NCI-H2171 (cell line): Measurements from ENCODE around the gene FOXRED2.
"Not testable (repeated sequence)": the region's sequence is repeated elsewhere in the genome, so short reads cannot be mapped to it uniquely, and the experiment has no call there.

Experiments
- DNase-seq: peaks from one replicate; lab custom pipeline; 2025; lab: John Stamatoyannopoulos, UW

Gene FOXRED2

DNA sequence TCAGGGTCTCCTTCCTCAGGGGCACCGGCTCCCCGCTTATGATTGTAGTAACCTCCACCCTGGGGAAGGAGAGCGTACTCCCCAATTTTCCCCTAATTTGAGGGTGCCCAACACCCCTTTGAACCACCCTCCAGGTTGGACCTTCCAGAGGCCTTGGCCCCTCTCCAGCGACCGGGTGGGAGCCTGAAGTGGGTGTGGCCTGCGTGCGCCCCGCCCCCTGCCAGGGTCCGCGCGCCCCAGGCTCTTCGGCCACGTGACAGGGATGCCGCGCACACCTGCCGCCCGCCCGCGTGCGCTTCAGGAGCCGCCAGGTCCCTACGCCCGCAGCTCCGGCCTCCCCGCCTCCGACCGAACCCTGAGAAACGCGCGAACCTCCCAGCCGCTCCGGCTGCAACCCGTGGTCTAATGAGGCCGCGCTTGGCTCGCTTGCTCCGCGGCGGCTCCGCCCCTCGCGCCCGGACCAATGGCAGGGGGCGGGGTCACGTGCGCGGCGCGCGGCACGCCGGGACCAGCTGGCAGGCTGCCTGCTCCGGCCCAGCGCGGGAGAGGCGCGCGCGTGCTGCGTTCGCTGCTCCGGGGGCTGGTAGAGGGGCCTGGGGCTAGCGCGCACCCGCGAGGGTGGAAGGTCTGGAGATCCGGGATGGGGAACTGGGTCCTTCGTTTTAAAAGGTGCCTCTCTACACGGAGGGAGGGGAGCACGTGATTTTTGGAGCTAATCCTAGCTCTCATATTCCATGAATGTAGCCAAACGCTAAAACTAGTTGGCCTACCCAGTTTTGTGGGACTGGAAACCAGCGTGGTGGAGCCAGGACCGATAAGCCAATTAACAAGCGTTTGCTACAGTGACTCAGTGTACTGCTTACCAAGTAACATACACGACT, at the start of gene FOXRED2:
TSS of gene FOXRED2 (minus strand) at position 404 of the 881 bp plus-strand sequence. CDS start 618 bp downstream, outside the sequence.
- DNase-seq: peak; percentile 92

DNA sequence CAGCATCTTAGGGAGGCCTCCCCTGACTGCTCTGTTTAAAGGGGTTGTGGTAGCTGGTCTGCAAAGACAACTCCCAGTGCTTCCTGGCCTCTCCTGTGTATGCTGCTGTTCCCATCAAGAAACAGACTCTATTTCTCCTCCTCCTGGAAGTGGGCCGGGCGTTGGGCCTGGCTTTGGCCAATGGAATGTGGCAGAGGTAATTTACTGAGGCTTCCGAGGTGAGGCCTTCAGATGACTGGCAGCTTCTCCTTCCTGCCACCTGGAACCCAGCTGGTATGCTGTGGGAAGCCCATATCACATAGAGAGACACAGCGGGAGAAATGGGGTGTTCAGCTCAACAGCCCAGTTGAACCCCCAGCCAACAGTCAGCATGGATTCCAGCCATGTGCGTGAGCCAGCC, 47.3 kb upstream of the FOXRED2 start:
- DNase-seq: no peak

DNA sequence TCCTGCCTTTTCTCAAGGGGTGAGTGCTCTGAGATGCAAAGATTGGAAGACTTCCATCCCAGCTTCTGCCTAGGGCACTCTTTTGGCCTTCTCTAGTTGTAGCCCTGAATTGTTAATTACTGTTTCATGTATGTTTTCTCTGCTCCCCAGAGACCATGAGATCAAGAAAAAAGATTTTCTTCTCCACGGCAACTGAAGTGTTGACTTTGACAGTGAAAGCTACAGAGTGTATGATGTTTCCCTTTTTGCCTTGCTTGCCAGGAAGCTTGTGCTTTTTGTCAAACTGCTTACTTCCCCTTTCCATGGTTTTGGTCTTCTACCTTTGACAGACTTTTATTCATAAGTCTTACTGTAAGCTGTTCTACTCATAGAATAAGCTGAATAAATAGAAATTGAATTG, 45.4 kb upstream of the FOXRED2 start:
- DNase-seq: no peak

DNA sequence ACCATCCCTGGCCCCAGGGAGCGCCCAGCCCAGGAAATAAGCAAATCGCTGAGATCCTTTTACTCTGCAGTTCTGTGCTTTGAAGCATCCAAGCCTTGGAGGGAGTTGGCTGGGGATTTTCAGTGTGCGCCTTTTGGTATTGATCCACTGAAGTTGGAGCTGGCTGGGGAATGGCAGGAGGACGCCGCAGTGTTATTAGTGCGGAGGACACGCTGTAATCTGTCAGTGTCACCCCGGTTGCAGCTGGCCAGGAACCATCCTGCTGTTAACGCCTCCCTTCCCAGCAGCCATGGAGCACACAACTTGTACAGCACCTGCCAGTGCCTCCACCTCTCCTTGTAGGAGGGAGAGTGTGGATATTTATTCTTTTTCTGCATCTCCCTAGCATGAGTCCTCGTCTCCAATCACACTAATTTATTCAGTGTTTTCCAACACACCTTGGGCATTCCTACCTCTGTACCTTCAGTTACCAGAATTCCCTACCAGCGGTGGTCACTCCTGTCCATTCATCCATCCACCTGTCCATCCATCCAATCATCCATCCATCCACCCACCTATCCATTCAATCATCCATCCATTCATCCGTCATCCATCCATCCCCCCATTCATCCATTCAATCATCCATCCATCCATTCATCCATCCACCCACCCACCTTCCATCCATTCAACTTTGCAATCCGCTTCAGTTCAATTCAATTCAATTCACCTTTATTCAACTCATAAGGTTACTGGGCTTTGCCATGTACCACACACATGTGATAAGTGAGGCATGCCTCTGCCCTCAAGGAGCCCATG, 44.1 kb upstream of the FOXRED2 start:
- DNase-seq: no peak

DNA sequence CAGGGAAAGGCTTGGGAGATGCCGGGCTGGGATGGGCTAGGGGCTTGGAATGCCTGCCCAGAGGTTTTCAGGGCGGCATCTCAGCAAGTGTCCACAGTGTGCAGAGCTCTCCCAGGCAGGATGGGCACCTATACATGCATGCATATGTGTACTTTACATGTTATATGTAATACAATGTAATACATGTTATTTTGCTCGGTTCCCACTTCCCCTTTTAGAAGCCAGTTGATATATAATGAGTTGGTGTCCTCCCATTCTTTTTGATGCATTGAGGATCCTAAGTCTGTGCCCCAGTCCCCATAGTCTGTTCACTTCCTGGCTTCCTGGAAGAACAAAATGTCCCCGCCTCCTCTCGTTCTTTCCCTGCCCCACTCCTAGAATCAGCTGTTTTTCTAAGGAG, 42.2 kb upstream of the FOXRED2 start:
- DNase-seq: no peak

DNA sequence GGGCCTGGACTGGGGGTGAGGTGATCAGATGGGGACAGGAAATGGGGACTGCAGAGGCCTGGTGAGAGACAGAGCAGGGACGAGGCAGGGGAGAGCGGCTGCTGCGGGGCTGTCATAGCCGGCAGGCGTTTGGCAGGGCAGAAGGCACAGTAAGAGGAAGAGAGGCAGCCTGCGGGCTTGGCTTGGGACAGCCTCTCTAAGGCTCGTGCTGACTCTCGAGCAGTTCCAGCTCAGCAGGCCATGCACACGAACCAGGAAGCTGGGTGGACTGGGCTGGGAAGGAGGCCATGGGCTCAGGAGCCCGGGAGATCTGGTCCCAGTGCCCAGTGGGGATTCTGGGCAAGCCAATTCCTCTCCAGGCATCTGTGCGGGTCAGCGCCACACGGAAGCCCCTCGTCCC, 41.8 kb upstream of the FOXRED2 start:
- no peak for DNase-seq

- no peak for DNase-seq
Observed at GRCh38 chr22:36546932-36547331, 40.1 kb upstream of the FOXRED2 start.

DNA sequence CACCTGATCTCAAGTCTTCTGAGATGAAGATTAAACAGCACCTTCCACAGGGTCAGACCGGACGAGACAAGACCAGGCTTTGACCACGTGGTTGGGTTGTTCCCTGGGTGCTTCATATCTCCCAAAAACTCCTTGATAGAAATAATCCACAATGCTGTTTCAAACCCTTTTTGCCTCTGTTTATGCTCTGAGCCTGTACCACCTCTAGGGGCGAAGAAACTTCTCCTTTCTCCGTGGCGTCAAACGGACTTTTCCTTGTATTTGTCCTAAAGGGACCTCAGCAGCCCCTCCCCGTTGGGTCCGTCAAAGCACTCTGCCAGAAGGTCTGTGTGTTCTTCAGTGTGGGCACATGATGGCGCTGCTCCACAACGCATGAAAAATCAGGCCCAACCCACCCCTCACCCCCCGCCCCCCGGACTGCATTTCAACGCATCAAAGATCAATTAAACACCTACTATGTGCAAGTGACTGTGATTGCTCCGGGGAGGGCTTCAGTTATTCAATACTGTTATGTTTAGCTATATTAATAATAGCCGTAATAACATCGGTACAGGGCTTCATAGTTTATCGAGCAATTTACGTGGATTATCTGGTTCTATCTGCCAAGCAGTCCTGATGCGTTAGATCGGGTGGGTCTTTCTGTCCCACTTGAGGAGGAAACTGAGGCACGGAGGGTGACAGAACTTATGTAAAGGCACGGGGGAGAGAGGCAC, 39.4 kb upstream of the FOXRED2 start:
- DNase-seq: peak; percentile 54

- no peak for DNase-seq
Observed at GRCh38 chr22:36544107-36544620, 37.3 kb upstream of the FOXRED2 start.

- no peak for DNase-seq
Observed at GRCh38 chr22:36541831-36542411, 35.1 kb upstream of the FOXRED2 start.

GRCh38 chr22:36540867-36541642, 34.2 kb upstream of the FOXRED2 start:
- DNase-seq: no peak

DNA sequence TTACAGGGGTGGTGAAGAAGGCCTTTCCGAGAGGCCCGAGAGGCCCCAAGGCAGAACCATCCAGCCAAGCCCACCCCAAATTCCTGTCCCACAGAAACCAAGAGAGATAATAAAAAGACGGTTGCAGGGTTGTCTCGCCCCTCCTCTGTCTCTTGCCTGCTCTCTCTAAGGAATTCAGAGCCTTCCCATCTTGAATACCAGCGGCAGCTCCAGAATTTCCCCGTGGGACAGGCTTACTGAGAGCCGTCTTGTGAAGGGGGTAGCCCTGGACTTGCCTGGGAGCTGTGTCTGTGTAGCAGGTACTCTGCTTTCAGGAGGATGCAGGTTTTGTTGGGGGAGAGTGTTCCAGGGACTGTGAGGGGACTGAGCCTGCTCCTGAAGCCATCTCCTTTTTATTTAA, 31.7 kb upstream of the FOXRED2 start:
- DNase-seq: no peak

- DNase-seq: peak; percentile 58
Observed at GRCh38 chr22:36536717-36537116, 29.9 kb upstream of the FOXRED2 start.

GRCh38 chr22:36533320-36533719, 26.5 kb upstream of the FOXRED2 start:
- not testable (repeated sequence) for DNase-seq

GRCh38 chr22:36532466-36532865, 25.6 kb upstream of the FOXRED2 start:
- DNase-seq: no peak

- DNase-seq: peak; percentile 99
Observed at GRCh38 chr22:36528795-36529751, 22.2 kb upstream of the FOXRED2 start, which contains the start of gene EIF3D. Gene EIF3D, minus strand, starts transcription at chr22:36529166. Its CDS starts 3,045 bp downstream, at chr22:36526121.

DNA sequence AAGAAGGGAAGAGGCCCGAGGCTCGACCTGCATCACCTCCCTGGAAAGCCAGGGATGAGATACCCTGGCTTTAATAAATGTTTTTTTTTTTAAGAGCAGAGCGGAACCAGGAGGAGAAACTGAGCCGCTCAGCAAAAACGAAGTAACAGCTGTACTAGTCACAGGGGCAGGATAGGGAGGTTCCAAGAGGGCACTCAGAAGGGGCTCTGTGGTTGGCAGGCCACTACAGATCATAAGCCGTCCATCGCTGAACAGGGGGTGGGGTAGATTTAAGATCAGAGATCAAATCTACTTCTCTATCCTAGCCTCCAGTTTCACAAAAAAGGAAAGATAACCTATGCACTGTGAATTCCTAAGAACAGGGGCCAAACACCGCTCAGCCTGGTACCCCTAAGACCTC, 21.5 kb upstream of the FOXRED2 start:
- no peak for DNase-seq

- DNase-seq: no peak
Observed at GRCh38 chr22:36522662-36523061, 15.8 kb upstream of the FOXRED2 start.

DNA sequence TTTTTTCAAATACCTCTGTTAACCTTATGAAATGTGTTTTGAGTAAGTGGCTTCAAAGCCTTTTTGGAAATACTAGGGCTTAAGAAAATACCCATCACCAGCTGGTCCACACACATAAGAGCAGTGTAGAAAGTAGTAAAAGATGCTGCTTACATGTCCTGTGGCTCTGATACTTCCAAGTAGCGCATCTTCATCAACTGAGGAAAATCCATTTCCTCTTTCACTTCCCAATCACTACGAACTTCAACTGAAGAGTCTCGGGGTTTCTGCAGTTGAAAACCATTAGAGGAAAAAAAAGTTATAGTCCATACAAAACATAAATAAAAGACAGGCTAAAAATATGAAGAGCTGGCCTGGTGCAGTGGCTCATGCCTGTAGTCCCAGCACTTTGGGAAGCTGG, 13.6 kb upstream of the FOXRED2 start:
- no peak for DNase-seq

DNA sequence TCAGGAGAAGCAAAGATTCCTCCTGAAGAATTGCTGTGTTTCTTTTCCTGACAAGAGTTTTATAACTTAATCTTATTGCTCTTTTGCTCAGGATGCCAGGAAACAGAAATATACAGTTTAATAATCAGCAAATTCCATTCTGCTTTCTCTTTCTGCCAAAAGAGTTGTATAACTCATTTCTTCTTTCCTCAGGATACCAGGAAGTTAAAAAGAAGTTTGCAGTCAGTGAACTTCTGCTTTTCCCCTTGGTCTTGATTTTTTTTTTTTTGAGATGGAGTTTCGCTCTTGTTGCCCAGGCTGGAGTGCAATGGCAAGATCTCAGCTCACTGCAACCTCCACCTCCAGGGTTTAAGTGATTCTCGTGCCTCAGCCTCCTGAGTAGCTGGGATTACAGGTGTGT, 13.1 kb upstream of the FOXRED2 start:
- DNase-seq: not testable (repeated sequence)
